Prostate gland (tissue), 2 donors: ENCODE measurements around the gene AFAP1. TPM values are rescaled to one million over a fixed set of nuclear protein-coding genes. Genes with fewer than 3 reads are reported as not detected.

Experiments
- DNase-seq: peaks from one replicate; pipeline ENCODE4 v3.0.0-alpha.2; 2019; ENCODE audit warnings: low spot score
- H3K27ac ChIP-seq, 2 donors: fragments of 200-600 bp; sonication (generic); 2 replicates each; pipeline ENCODE4 v1.5.1; 2017 to 2019
- H3K27me3 ChIP-seq: fragments of 200-600 bp; sonication (generic); replicated peaks from 2 replicates; pipeline ENCODE4 v1.5.1; 2019; ENCODE audit not compliant: insufficient read depth
- H3K36me3 ChIP-seq, 2 donors: fragments of 200-600 bp; sonication (generic); 1 replicate in 1 of 2; 2 replicates in 1 of 2; pipeline versions ENCODE4 v1.5.1 to v1.8.1; 2017 to 2019
- H3K4me1 ChIP-seq: fragments of 200-600 bp; sonication (generic); replicated peaks from 2 replicates; pipeline ENCODE4 v1.5.1; 2019
- H3K4me3 ChIP-seq, 2 donors: fragments of 200-600 bp; sonication (generic); 2 replicates each; pipeline ENCODE4 v1.5.1; 2017 to 2019
- H3K9me3 ChIP-seq: fragments of 200-600 bp; sonication (generic); 2 replicates; pipeline ENCODE4 v1.5.1; 2017
- CTCF ChIP-seq, 4 experiments: fragments of 200-600 bp in 2 of 4; fragments of 450-650 bp in 2 of 4; sonication (generic) in 2 of 4; IDR thresholded peaks; 1 replicate in 3 of 4; 2 replicates in 1 of 4; pipeline ENCODE4 v1.5.1; 2016 to 2019; ENCODE audit warnings: antibody characterized with exemption in 4 of 4, mild to moderate bottlenecking in 2 of 4, moderate library complexity in 2 of 4
- POLR2A ChIP-seq: fragments of 450-650 bp; IDR thresholded peaks from one replicate; pipeline ENCODE4 v1.6.1; 2016; ENCODE audit warnings: antibody characterized with exemption, mild to moderate bottlenecking
- POLR2AphosphoS5 ChIP-seq: sonication (generic); formaldehyde crosslinking; IDR thresholded peaks from one replicate; pipeline ENCODE4 v1.6.1; 2017; ENCODE audit warnings: antibody characterized with exemption
- WGBS: methylation state at CpG from one replicate; pipeline ENCODE4 v1.1.5; 2018; 5-methylcytosine and 5-hydroxymethylcytosine counted together
- intact Hi-C: fragments of 100-400 bp; cut with DNase I; formaldehyde crosslinking; loops from one replicate; pipeline ENCODE4 v1.14.2; 2022
- total RNA-seq, 2 donors: library from RNA; depleted of rRNA; stranded (reverse); fragments of >200 nt; gene quantifications; one replicate each; pipeline ENCODE4 v1.1.0, GENCODE V29; 2016

AFAP1 gene
- total RNA-seq, 2 donors from 2014 or later, result 17.5 to 19.8 TPM

GRCh38 chr4:7815981-7816380 lies 123.7 kb downstream of the AFAP1 start:
- no peaks in the 10 kb centered on the region for H3K4me1 ChIP-seq
- H3K27me3 ChIP-seq, result no peaks in the 10 kb centered on the region
- no peak overlapping the region for H3K4me3 ChIP-seq
- intact Hi-C loops, result no loop called here
- 93% methylated on average over 1 of the region's 1 CpG for WGBS
- H3K36me3 ChIP-seq, result no peaks in the 10 kb centered on the region
- no peak overlapping the region for H3K27ac ChIP-seq
- no peaks in the 10 kb centered on the region for H3K9me3 ChIP-seq
- DNase-seq, result no peak
- TF ChIP-seq POLR2AphosphoS5, result no peak
- no peak for TF ChIP-seq POLR2A
- TF ChIP-seq CTCF (IDR thresholded peaks at IDR 0.05), result no peak

DNA sequence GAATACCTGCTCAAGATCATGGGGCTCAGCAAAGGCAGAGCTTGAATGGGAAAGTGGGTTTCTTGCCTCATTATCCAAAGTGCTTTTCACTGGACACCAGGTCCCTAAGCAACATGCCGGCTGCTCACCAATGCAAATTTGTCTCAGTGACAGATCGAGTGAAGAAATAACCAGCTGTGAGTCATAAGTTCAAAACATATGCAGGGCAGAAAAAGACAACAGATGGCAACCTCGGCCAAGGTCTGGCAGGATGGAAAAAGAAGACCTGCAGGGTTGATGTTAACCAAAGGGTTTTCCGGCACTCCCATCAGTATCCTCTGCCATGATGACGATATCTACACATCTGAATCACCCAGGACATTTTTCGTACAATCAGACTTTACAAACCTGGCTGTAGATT lies 124.1 kb downstream of the AFAP1 start:
- no peak for TF ChIP-seq CTCF (IDR thresholded peaks at IDR 0.05)
- TF ChIP-seq POLR2A, result no peak
- TF ChIP-seq POLR2AphosphoS5, result no peak
- Histone ChIP-seq H3K27ac (no peak overlapping the region), H3K9me3 (no peaks in the 10 kb centered on the region), H3K27me3 (no peaks in the 10 kb centered on the region), H3K4me1 (no peaks in the 10 kb centered on the region), H3K36me3 (no peaks in the 10 kb centered on the region), H3K4me3 (no peak overlapping the region)
- WGBS, result 89% methylated on average over 6 of the region's 6 CpGs
- intact Hi-C loops, result no loop called here
- no peak for DNase-seq

- intact Hi-C loops, result no loop called here
- Histone ChIP-seq H3K9me3 (no peaks in the 10 kb centered on the region), H3K27ac (no peak overlapping the region), H3K4me1 (no peaks in the 10 kb centered on the region), H3K36me3 (no peaks in the 10 kb centered on the region), H3K27me3 (no peaks in the 10 kb centered on the region), H3K4me3 (no peak overlapping the region)
- WGBS, result 93% methylated on average over 15 of the region's 15 CpGs
- DNase-seq, result no peak
- TF ChIP-seq POLR2AphosphoS5 (no peak), POLR2A (no peak), CTCF (IDR thresholded peaks at IDR 0.05) (no peak)
Measured at GRCh38 chr4:7814451-7814850, 125.2 kb downstream of the AFAP1 start.

DNA sequence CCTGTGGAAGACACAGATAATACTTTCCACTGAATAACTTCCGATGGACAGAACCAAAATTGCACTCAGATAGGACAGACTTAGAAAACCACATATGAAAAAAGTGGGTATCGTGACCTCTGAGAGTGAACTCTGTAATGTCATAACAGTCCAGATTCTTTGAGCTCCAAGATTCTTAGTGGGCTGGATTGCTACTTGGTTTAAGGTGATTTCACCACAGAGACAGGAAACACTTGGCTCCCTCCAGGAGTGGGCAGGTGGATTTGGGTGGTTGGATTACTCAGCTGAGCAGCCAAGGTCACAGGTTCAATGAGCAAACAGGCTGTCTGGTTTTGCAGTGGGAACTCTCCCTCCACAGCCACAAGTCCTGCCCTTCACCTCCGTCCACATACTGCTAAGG lies 126.0 kb downstream of the AFAP1 start:
- Histone ChIP-seq H3K27me3 (no peaks in the 10 kb centered on the region), H3K27ac (no peak overlapping the region), H3K36me3 (no peaks in the 10 kb centered on the region), H3K4me1 (no peaks in the 10 kb centered on the region), H3K4me3 (no peak overlapping the region), H3K9me3 (no peaks in the 10 kb centered on the region)
- no peak for DNase-seq
- intact Hi-C loops, result no loop called here
- TF ChIP-seq CTCF (IDR thresholded peaks at IDR 0.05), result no peak
- no peak for TF ChIP-seq POLR2AphosphoS5
- no peak for TF ChIP-seq POLR2A
- 91% methylated on average over 3 of the region's 3 CpGs for WGBS

DNA sequence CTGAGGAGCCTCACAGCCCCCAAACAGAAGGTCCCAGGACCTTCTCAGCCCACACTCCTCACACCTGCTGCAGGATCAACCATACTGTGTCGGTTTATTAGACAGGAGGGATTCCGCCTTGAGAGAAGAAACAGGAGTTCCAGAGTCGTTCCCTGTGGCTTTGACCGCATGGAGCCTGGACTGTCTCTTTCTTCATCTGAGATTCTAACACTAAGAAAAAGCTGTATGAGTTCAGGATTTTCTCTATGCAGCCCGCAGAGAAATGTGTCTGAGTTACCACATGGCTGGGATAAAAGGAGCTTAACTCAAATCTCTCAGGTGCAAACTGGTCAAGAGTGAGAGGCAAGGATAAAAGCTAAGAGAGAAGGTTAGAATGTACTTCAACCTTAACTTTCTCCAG lies 126.7 kb downstream of the AFAP1 start:
- Histone ChIP-seq H3K4me1 (no peaks in the 10 kb centered on the region), H3K9me3 (no peaks in the 10 kb centered on the region), H3K27ac (no peak overlapping the region), H3K27me3 (no peaks in the 10 kb centered on the region), H3K4me3 (no peak overlapping the region), H3K36me3 (no peaks in the 10 kb centered on the region)
- no peak for TF ChIP-seq POLR2A
- WGBS, result 81% methylated on average over 5 of the region's 5 CpGs
- intact Hi-C loops, result no loop called here
- DNase-seq, result no peak
